CD4-positive, alpha-beta T cell treated with Interleukin-6 at 100 ng/mL for 8 hours (primary cell): ENCODE results near the gene ANXA2R.
A peak's percentile ranks its signal among the peaks of the same experiment; 100 is the strongest.

Source experiments
- DNase-seq: peaks from one replicate; pipeline ENCODE4 v3.0.0-alpha.2; 2020; ENCODE audit warnings: mixed read lengths, low spot score

The ANXA2R gene

GRCh38 chr5:43000111-43000840, 39.8 kb downstream of the ANXA2R start:
- no peak for DNase-seq

- DNase-seq, result no peak
Measured at GRCh38 chr5:42995360-42995751, 44.8 kb downstream of the ANXA2R start.

- peak; percentile 88 for DNase-seq
Measured at GRCh38 chr5:42994555-42995359, 45.4 kb downstream of the ANXA2R start.

- DNase-seq, result no peak
Measured at GRCh38 chr5:42994246-42994554, 45.9 kb downstream of the ANXA2R start.

- DNase-seq, result peak; percentile 62
Measured at GRCh38 chr5:42993516-42994245, 46.4 kb downstream of the ANXA2R start.

GRCh38 chr5:42992088-42992879, 47.8 kb downstream of the ANXA2R start:
- DNase-seq, result peak; percentile 83

GRCh38 chr5:42991404-42992087, 48.6 kb downstream of the ANXA2R start:
- no peak for DNase-seq

- no peak for DNase-seq
Measured at GRCh38 chr5:42990892-42991291, 49.2 kb downstream of the ANXA2R start.
